GM10266 (cell line): Measurements from ENCODE around the gene MAP2K5.

ENCODE experiments used
- DNase-seq: peaks from one replicate; pipeline ENCODE4 v3.0.0; 2012; ENCODE audit errors: extremely low spot score
- CTCF ChIP-seq: IDR thresholded peaks from 2 replicates; pipeline ENCODE4 v1.5.1; 2012; ENCODE audit warnings: mild to moderate bottlenecking, low read depth; ENCODE audit not compliant: control insufficient read depth, insufficient read depth; ENCODE audit errors: missing control alignments

Gene MAP2K5

GRCh38 chr15:67786646-67787045 lies 244.1 kb downstream of the MAP2K5 start:
- DNase-seq: no peak
- no peak for TF ChIP-seq CTCF

GRCh38 chr15:67788986-67789385 lies 246.5 kb downstream of the MAP2K5 start:
- no peak for TF ChIP-seq CTCF
- DNase-seq: no peak

GRCh38 chr15:67790610-67791319 lies 248.3 kb downstream of the MAP2K5 start:
- no peak for DNase-seq
- no peak for TF ChIP-seq CTCF

- no peak for TF ChIP-seq CTCF
- DNase-seq: no peak
These were observed 249.9 kb downstream of the MAP2K5 start for GRCh38 chr15:67792250-67792942.

- no peak for TF ChIP-seq CTCF
- no peak for DNase-seq
These were observed 252.5 kb downstream of the MAP2K5 start for GRCh38 chr15:67794832-67795574.

- DNase-seq: no peak
These were observed 254.0 kb downstream of the MAP2K5 start for GRCh38 chr15:67796196-67797127.

More at GRCh38 chr15:67796196-67797127, 254.0 kb downstream of the MAP2K5 start:
- TF ChIP-seq CTCF: no peak
